ENCODE measurements around the gene TEX14. TPM values are rescaled to one million over a fixed set of nuclear protein-coding genes. Genes with fewer than 3 reads are reported as not detected.
A peak's percentile ranks its signal among the peaks of the same experiment; 100 is the strongest.

The TEX14 gene
- polyA plus RNA-seq, 3 donors, result 0.25 TPM; not detected in 2

DNA sequence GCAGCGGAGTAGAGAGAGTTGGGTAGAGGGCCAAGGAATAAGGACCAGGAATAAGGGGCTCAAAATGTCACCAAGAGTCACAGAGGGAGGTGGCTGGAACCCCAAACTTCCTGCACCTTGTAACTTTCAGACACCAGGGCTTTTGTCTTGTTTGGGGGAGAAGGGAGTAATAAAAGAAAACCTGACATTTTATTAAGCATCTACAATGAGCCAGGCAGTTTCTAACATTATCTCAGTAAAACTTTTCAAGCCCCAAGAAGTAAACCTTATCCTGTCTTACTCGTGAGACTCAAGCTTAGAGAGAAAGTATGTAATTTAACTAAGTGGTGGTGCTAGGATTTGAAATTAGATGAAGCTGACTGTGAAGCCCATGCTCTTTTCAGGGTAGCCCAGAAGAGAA is 176.6 kb downstream of the TEX14 start:
- Histone ChIP-seq H3K4me3 (replicated peaks in 1 of 3; ENCODE audit: low read depth in 2 of 3, low read length in 3 of 3) (no peak overlapping the region), H3K36me3 (replicated peaks in 1 of 2; ENCODE audit: control insufficient read depth in 1 of 2, insufficient read depth in 2 of 2, low read length in 2 of 2) (peaks cover 25 to 33% of the 10 kb centered on the region in 2 donors), H2AFZ (ENCODE audit: insufficient read depth, low read depth, low read length, poor library complexity, severe bottlenecking) (no peak overlapping the region), H3K4me1 (ENCODE audit: control insufficient read depth in 1 of 2, insufficient read depth in 2 of 2, low read length in 2 of 2) (peaks cover 37 to 52% of the 10 kb centered on the region in 2 donors), H3K27me3 (ENCODE audit: control insufficient read depth in 2 of 2, insufficient read depth in 2 of 2, low read length in 2 of 2) (no peaks in the 10 kb centered on the region), H3K9me3 (replicated peaks in 1 of 2; ENCODE audit: control insufficient read depth in 1 of 2, insufficient read depth in 1 of 2, low read length in 2 of 2) (no peaks in the 10 kb centered on the region), H3K9ac (ENCODE audit: insufficient read depth, low read length, poor library complexity, severe bottlenecking) (no peak overlapping the region), H3K79me2 (ENCODE audit: insufficient read depth, low read length) (peaks cover 31% of the 10 kb centered on the region), H3K27ac (ENCODE audit: low read depth in 1 of 2, low read length in 2 of 2) (no peak overlapping the region), H3K4me2 (replicated peaks; ENCODE audit: extremely low read depth, low read length, poor library complexity, severe bottlenecking) (peak overlapping the region; percentile 93), H4K20me1 (ENCODE audit: insufficient read depth, low read length) (peaks cover 17% of the 10 kb centered on the region)
- peak overlapping the region in 1 of 2 donors; percentile 73 for H3K4me3 Mint-ChIP-seq
- TF ChIP-seq, protein P1, sequence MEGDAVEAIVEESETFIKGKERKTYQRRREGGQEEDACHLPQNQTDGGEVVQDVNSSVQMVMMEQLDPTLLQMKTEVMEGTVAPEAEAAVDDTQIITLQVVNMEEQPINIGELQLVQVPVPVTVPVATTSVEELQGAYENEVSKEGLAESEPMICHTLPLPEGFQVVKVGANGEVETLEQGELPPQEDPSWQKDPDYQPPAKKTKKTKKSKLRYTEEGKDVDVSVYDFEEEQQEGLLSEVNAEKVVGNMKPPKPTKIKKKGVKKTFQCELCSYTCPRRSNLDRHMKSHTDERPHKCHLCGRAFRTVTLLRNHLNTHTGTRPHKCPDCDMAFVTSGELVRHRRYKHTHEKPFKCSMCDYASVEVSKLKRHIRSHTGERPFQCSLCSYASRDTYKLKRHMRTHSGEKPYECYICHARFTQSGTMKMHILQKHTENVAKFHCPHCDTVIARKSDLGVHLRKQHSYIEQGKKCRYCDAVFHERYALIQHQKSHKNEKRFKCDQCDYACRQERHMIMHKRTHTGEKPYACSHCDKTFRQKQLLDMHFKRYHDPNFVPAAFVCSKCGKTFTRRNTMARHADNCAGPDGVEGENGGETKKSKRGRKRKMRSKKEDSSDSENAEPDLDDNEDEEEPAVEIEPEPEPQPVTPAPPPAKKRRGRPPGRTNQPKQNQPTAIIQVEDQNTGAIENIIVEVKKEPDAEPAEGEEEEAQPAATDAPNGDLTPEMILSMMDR (IDR thresholded peaks at IDR 0.05), result no peak
- intact Hi-C loops (cut with micrococcal nuclease), result loop anchor here (5.0 to 10.0 kb wide), 4 partner anchors 62 to 508 kb away; partner anchors contain the start of gene SRSF1 (in 1 of the 2)
- peaks cover 0 to 4% (median 2%) of the 10 kb centered on the region in 3 donors for H3K27me3 Mint-ChIP-seq (ENCODE audit: low read depth in 3 of 3)
- peak overlapping the region in 6 of 7 donors; percentile 4 to 81 (median 34) for H3K27ac Mint-ChIP-seq
- DNase-seq, result no peak
- 80% methylated on average over 1 of the region's 2 CpGs for WGBS (ENCODE audit: insufficient coverage)
- peaks cover 46% of the 10 kb centered on the region for H3K4me1 Mint-ChIP-seq
- H3K36me3 Mint-ChIP-seq, result peaks cover 34 to 36% of the 10 kb centered on the region in 2 donors
- no peaks in the 10 kb centered on the region for H3K9me3 Mint-ChIP-seq

DNA sequence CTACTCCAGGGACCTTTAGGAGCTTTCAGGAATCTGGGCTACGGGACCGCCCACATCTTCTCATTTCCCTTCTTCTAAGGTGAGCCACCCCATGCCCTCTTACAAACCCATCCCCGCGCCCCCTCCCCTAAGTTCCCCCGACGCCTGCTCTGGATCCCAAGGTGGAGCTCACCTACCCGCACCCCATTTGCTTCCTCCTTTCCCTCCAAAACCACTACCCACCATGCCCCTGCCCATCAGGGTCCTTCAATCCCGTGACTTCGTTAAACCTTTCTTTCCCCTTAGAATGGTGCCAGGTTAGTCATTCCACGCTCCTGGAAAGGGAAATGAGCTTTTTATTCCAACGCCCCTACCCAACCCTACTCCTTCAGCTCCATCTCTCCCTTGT is 177.1 kb downstream of the TEX14 start:
- H3K27me3 ChIP-seq (ENCODE audit: control insufficient read depth in 2 of 2, insufficient read depth in 2 of 2, low read length in 2 of 2), result no peaks in the 10 kb centered on the region
- peak overlapping the region; percentile 71 for H2AFZ ChIP-seq (ENCODE audit: insufficient read depth, low read depth, low read length, poor library complexity, severe bottlenecking)
- Mint-ChIP-seq H3K4me1 (peaks cover 44% of the 10 kb centered on the region), H3K27me3 (ENCODE audit: low read depth in 3 of 3) (peaks cover 0 to 4% (median 2%) of the 10 kb centered on the region in 3 donors), H3K36me3 (peaks cover 39 to 41% of the 10 kb centered on the region in 2 donors), H3K27ac (peak overlapping the region in 4 of 7 donors; percentile 4 to 81 (median 38)), H3K4me3 (peak overlapping the region; percentile 73 to 84), H3K9me3 (no peaks in the 10 kb centered on the region)
- H3K79me2 ChIP-seq (ENCODE audit: insufficient read depth, low read length), result peaks cover 31% of the 10 kb centered on the region
- DNase-seq, result no peak
- peaks cover 34 to 48% of the 10 kb centered on the region in 2 donors for H3K4me1 ChIP-seq (ENCODE audit: control insufficient read depth in 1 of 2, insufficient read depth in 2 of 2, low read length in 2 of 2)
- 12% methylated on average over 9 of the region's 11 CpGs for WGBS (ENCODE audit: insufficient coverage)
- H3K4me3 ChIP-seq (replicated peaks in 1 of 3; ENCODE audit: low read depth in 2 of 3, low read length in 3 of 3), result peak overlapping the region in 2 of 3 experiments; percentile 11 to 78
- peaks cover 30 to 38% of the 10 kb centered on the region in 2 donors for H3K36me3 ChIP-seq (replicated peaks in 1 of 2; ENCODE audit: control insufficient read depth in 1 of 2, insufficient read depth in 2 of 2, low read length in 2 of 2)
- TF ChIP-seq, protein P1 (IDR thresholded peaks at IDR 0.05), result no peak
- intact Hi-C loops (cut with micrococcal nuclease), result loop anchor here (5.0 to 10.0 kb wide), 4 partner anchors 63 to 507 kb away; partner anchors contain the start of gene SRSF1 (in 1 of the 2)
- peak overlapping the region; percentile 93 for H3K4me2 ChIP-seq (replicated peaks; ENCODE audit: extremely low read depth, low read length, poor library complexity, severe bottlenecking)
- H3K27ac ChIP-seq (ENCODE audit: low read depth in 1 of 2, low read length in 2 of 2), result no peak overlapping the region
- no peaks in the 10 kb centered on the region for H3K9me3 ChIP-seq (replicated peaks in 1 of 2; ENCODE audit: control insufficient read depth in 1 of 2, insufficient read depth in 1 of 2, low read length in 2 of 2)
- H4K20me1 ChIP-seq (ENCODE audit: insufficient read depth, low read length), result peaks cover 17% of the 10 kb centered on the region
- peak overlapping the region; percentile 62 for H3K9ac ChIP-seq (ENCODE audit: insufficient read depth, low read length, poor library complexity, severe bottlenecking)
